Measurements from ENCODE around the gene FAM168A. TPM values are rescaled to one million over a fixed set of nuclear protein-coding genes. Genes with fewer than 3 reads are reported as not detected.

FAM168A gene
- polyA plus RNA-seq, 2 of the 4 experiments (the other 2 are of a cell fraction), result 15.3 to 19.2 TPM

DNA sequence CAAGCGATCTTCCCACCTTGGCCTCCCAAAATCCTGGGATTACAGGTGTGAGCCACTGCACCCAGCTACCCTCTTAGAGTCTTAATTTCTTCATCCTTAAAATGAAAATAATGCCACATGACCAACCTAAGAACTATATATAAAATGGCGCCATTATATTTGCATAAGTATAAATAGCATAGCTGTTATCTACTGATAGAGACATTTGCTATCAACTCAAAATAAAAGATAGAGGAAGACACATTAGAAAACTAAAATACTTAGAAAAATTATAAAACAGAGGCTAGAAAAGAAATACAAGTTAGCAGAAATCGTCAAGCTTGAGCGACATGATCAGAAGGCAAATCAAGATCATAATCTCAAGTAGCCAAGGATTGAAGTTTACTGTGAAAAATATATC is 6.2 kb downstream of the FAM168A start:
- no peak for DNase-seq (ENCODE audit: low read depth in 1 of 2, low spot score in 1 of 2)
- ATAC-seq, result no peak
- Histone ChIP-seq H3K4me3 (no peak overlapping the region), H3K4me1 (peaks cover 18% of the 10 kb centered on the region; the same call in 2 of the 3 replicates), H3K9me3 (no peaks in the 10 kb centered on the region), H3K27ac (no peak overlapping the region), H3K4me2 (no peak overlapping the region)
- POLR2A ChIA-PET, result no interaction called here
- WGBS (ENCODE audit: missing lambda C conversion rate), result 92% methylated on average over 4 of the region's 4 CpGs
- no peak for FAIRE-seq
- TF ChIP-seq CBX2 (IDR thresholded peaks at IDR 0.05; ENCODE audit: borderline replicate concordance, low read depth), result no peak
- TF ChIP-seq CEBPB (IDR thresholded peaks at IDR 0.05), result no peak
- no peak for TF ChIP-seq GATA3 (IDR thresholded peaks at IDR 0.05; ENCODE audit: borderline replicate concordance)
- TF ChIP-seq, protein P1, sequence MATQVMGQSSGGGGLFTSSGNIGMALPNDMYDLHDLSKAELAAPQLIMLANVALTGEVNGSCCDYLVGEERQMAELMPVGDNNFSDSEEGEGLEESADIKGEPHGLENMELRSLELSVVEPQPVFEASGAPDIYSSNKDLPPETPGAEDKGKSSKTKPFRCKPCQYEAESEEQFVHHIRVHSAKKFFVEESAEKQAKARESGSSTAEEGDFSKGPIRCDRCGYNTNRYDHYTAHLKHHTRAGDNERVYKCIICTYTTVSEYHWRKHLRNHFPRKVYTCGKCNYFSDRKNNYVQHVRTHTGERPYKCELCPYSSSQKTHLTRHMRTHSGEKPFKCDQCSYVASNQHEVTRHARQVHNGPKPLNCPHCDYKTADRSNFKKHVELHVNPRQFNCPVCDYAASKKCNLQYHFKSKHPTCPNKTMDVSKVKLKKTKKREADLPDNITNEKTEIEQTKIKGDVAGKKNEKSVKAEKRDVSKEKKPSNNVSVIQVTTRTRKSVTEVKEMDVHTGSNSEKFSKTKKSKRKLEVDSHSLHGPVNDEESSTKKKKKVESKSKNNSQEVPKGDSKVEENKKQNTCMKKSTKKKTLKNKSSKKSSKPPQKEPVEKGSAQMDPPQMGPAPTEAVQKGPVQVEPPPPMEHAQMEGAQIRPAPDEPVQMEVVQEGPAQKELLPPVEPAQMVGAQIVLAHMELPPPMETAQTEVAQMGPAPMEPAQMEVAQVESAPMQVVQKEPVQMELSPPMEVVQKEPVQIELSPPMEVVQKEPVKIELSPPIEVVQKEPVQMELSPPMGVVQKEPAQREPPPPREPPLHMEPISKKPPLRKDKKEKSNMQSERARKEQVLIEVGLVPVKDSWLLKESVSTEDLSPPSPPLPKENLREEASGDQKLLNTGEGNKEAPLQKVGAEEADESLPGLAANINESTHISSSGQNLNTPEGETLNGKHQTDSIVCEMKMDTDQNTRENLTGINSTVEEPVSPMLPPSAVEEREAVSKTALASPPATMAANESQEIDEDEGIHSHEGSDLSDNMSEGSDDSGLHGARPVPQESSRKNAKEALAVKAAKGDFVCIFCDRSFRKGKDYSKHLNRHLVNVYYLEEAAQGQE (IDR thresholded peaks at IDR 0.05), result no peak
- no peak for TF ChIP-seq EP300 (IDR thresholded peaks at IDR 0.05)
- TF ChIP-seq, protein P2, sequence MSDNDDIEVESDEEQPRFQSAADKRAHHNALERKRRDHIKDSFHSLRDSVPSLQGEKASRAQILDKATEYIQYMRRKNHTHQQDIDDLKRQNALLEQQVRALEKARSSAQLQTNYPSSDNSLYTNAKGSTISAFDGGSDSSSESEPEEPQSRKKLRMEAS (IDR thresholded peaks at IDR 0.05), result no peak
- TF ChIP-seq, protein P3, sequence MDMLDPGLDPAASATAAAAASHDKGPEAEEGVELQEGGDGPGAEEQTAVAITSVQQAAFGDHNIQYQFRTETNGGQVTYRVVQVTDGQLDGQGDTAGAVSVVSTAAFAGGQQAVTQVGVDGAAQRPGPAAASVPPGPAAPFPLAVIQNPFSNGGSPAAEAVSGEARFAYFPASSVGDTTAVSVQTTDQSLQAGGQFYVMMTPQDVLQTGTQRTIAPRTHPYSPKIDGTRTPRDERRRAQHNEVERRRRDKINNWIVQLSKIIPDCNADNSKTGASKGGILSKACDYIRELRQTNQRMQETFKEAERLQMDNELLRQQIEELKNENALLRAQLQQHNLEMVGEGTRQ (IDR thresholded peaks at IDR 0.05), result no peak
- no peak for TF ChIP-seq PHF8 (IDR thresholded peaks at IDR 0.05; ENCODE audit: borderline replicate concordance, low read depth)
- TF ChIP-seq SMC3 (IDR thresholded peaks at IDR 0.05), result no peak
- TF ChIP-seq ZFP36 (IDR thresholded peaks at IDR 0.05; ENCODE audit: borderline replicate concordance, partially characterized antibody), result no peak
- no peak for TF ChIP-seq MAFK (IDR thresholded peaks at IDR 0.05; ENCODE audit: partially characterized antibody)
- TF ChIP-seq KDM5A (IDR thresholded peaks at IDR 0.05), result no peak
- TF ChIP-seq, protein P4, sequence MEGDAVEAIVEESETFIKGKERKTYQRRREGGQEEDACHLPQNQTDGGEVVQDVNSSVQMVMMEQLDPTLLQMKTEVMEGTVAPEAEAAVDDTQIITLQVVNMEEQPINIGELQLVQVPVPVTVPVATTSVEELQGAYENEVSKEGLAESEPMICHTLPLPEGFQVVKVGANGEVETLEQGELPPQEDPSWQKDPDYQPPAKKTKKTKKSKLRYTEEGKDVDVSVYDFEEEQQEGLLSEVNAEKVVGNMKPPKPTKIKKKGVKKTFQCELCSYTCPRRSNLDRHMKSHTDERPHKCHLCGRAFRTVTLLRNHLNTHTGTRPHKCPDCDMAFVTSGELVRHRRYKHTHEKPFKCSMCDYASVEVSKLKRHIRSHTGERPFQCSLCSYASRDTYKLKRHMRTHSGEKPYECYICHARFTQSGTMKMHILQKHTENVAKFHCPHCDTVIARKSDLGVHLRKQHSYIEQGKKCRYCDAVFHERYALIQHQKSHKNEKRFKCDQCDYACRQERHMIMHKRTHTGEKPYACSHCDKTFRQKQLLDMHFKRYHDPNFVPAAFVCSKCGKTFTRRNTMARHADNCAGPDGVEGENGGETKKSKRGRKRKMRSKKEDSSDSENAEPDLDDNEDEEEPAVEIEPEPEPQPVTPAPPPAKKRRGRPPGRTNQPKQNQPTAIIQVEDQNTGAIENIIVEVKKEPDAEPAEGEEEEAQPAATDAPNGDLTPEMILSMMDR (IDR thresholded peaks at IDR 0.05), result no peak
- TF ChIP-seq ZC3H11A (IDR thresholded peaks at IDR 0.05), result no peak
- TF ChIP-seq NPAS2 (CRISPR knock-in tag; IDR thresholded peaks at IDR 0.05; ENCODE audit: borderline replicate concordance), result no peak
- no peak for TF ChIP-seq TFCP2L1 (CRISPR knock-in tag; IDR thresholded peaks at IDR 0.05)
- TF ChIP-seq HOXB5 (CRISPR knock-in tag; IDR thresholded peaks at IDR 0.05), result no peak
- TF ChIP-seq, protein P5, sequence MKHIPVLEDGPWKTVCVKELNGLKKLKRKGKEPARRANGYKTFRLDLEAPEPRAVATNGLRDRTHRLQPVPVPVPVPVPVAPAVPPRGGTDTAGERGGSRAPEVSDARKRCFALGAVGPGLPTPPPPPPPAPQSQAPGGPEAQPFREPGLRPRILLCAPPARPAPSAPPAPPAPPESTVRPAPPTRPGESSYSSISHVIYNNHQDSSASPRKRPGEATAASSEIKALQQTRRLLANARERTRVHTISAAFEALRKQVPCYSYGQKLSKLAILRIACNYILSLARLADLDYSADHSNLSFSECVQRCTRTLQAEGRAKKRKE (CRISPR knock-in tag; IDR thresholded peaks at IDR 0.05; ENCODE audit: low read depth), result no peak
- TF ChIP-seq NFE2L2 (conservative IDR thresholded peaks at IDR 0.05; ENCODE audit: low read length), result no peak
- CTCF ChIA-PET, result interaction anchor here (1.3 kb wide), 1 partner anchor 34 kb away, joined by 5 read pairs; no protein-coding TSS in a partner anchor

DNA sequence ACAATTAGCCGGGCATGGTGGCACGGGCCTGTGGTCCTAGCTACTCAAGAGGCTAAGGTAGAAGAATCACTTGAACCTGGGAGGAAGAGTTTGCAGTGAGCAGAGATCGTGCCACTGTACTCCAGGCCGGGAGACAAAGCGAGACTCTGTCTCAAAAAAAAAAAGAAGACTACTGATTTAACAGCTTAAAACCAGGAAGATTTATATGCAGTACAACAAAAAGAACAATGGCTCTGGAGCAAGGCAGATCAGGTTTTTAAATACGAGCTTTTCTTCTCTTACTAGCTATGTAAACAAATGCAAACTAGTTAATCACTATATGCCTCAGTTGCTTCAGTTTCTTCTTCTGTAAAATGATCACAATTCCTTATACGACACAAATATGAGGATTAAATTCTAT is 6.9 kb downstream of the FAM168A start:
- H3K4me2 ChIP-seq, result no peak overlapping the region
- no peak for ATAC-seq
- DNase-seq (ENCODE audit: low read depth in 1 of 2, low spot score in 1 of 2), result no peak
- peaks cover 10% of the 10 kb centered on the region; the same call in 1 of the 3 replicates for H3K4me1 ChIP-seq
- H3K27ac ChIP-seq, result no peak overlapping the region
- TF ChIP-seq SMC3 (IDR thresholded peaks at IDR 0.05) (no peak), MYC (IDR thresholded peaks at IDR 0.05; ENCODE audit: borderline replicate concordance, low read length) (no peak)
- TF ChIP-seq, protein P6, sequence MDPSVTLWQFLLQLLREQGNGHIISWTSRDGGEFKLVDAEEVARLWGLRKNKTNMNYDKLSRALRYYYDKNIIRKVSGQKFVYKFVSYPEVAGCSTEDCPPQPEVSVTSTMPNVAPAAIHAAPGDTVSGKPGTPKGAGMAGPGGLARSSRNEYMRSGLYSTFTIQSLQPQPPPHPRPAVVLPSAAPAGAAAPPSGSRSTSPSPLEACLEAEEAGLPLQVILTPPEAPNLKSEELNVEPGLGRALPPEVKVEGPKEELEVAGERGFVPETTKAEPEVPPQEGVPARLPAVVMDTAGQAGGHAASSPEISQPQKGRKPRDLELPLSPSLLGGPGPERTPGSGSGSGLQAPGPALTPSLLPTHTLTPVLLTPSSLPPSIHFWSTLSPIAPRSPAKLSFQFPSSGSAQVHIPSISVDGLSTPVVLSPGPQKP (IDR thresholded peaks at IDR 0.05; ENCODE audit: low read depth, low read length), result no peak
- FAIRE-seq, result no peak
- ChIA-PET CTCF (interaction anchor here (0.6 to 1.3 kb wide), 2 partner anchors 34 to 348 kb away, joined by 3 to 5 read pairs; no protein-coding TSS in a partner anchor), POLR2A (no interaction called here)
- no peak overlapping the region for H3K4me3 ChIP-seq
- no peaks in the 10 kb centered on the region for H3K9me3 ChIP-seq
- 88% methylated on average over 7 of the region's 7 CpGs for WGBS (ENCODE audit: missing lambda C conversion rate)

Data from A549 (cell line).